ENCODE data around the gene JAG2.

JAG2 gene

DNA sequence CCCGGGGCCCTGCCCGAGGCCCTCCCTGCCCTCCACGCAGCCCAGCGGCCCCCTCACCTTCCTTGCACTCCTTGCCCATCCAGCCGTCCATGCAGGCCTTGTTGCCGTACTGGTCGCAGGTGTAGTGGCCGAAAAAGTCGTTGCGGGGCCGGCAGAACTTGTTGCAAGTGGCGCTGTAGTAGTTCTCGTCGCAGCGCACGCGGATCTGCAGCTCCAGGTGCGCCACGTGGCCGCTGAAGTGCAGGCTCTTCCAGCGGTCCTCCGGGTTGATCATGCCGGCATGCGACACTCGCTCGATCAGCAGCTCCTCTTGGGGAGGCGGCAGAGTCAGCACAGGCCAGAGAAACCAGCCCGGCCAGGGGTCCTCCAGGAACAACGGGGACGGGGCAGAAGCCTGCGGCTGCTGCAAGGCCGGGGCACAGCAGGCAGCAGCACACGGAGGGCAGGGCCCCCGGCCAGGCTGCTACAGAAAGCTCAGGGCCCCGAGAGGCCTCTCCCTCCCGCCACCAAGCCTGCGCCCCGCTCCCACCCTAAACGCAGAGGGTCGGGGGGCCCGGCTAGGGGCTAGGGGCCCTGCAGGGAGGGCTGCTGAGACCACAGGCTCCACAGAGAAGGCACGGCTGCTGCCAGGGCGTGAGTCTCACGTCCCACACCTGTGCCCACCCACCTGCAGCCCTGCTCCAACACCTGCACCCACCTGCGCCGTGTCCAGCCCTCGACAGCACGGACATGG, 12.7 kb downstream of the JAG2 start:
- H3K4me3 ChIP-seq (ENCODE audit: low read length), result no peak overlapping the region
- TF ChIP-seq, protein P1, sequence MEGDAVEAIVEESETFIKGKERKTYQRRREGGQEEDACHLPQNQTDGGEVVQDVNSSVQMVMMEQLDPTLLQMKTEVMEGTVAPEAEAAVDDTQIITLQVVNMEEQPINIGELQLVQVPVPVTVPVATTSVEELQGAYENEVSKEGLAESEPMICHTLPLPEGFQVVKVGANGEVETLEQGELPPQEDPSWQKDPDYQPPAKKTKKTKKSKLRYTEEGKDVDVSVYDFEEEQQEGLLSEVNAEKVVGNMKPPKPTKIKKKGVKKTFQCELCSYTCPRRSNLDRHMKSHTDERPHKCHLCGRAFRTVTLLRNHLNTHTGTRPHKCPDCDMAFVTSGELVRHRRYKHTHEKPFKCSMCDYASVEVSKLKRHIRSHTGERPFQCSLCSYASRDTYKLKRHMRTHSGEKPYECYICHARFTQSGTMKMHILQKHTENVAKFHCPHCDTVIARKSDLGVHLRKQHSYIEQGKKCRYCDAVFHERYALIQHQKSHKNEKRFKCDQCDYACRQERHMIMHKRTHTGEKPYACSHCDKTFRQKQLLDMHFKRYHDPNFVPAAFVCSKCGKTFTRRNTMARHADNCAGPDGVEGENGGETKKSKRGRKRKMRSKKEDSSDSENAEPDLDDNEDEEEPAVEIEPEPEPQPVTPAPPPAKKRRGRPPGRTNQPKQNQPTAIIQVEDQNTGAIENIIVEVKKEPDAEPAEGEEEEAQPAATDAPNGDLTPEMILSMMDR (IDR thresholded peaks at IDR 0.05; ENCODE audit: insufficient read depth, low read depth, low read length, missing control alignments), result no peak
- DNase-seq (ENCODE audit: low read depth), result no peak

DNA sequence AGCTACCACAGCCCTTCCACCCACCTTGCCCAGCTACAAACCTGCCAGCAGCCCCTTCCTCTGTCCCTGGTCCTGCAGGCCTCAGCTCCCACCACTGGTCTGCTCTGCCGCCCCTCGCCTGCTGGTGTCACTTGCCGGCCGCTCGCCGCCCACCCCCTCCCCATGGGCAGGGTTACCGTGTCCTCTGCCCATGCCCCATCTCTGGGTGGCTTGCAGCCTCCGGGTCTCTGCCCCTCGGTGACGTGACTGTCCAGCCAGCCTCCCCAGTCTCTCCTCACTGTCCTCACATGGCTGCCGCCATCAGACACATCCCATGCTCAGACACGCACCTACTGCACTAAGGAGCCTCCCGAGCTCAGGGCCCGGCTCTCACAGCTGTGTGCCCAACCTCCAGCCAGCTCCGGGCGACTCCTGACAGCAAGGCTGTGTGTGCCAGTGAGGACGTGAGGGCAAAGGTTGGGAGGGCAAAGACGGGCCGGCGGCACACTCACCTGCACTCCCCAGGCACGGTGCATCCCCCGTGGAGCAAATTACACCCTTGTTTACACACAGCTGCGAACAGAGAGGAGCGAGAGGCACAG, 13.4 kb downstream of the JAG2 start:
- no peak for DNase-seq (ENCODE audit: low read depth)
- TF ChIP-seq, protein P1 (IDR thresholded peaks at IDR 0.05; ENCODE audit: insufficient read depth, low read depth, low read length, missing control alignments), result no peak
- no peak overlapping the region for H3K4me3 ChIP-seq (ENCODE audit: low read length)

DNA sequence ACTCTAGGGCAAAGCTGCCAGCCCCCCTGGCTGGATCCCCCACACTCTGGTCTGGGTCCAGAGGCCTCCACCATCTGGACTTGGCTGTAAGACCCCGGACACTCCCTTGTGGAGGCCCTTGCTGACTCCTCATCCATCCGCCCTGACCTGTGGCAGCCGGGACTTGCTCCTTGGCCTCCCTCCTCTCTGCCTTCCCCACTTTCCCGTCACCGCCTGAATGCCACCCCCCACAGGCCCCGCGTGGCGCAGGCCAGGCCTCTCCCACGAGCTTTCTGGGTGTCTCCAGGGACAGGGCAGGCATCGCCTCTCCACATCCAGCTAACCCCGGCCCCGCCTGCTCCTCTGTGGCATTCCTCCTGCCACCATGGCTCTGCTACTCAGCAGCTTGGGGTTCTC, 14.1 kb downstream of the JAG2 start:
- DNase-seq (ENCODE audit: low read depth), result no peak
- TF ChIP-seq, protein P1 (IDR thresholded peaks at IDR 0.05; ENCODE audit: insufficient read depth, low read depth, low read length, missing control alignments), result no peak
- H3K4me3 ChIP-seq (ENCODE audit: low read length), result no peak overlapping the region

DNA sequence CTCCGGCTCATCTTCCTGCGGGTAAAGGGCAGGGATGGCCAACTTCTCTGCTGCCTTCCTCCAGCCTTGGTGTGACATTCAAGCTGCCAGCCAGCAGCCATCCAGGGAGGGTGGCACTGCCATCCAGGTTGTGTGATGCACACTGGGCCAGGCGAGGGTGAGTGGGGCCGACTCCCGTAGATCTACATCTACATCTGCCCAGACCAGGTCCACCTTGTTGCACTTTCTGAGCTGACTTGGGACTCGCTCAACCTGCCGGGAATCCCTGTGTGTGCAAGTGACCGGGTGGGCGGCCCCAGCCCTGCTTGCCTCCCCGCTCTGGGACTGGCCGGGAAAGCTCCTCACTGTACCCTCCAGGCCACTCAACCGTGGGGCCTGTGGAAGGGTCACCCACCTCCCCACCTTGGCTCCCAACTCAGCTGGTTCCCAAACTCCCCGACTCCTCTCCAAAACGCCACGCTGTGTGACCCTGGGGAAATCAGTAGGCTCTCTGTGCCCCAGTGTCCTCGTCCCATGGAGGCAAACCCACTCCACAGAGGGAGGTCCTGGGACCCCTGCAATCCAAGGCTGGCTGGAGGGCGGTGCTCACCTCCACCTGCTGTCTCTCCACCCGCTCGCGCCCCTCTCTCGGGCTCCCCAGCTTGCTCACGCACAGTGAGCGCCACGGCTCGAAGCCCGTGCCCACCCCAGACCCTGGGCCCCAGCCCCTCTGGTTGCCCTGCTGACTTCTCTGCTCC, 14.7 kb downstream of the JAG2 start:
- no peak overlapping the region for H3K4me3 ChIP-seq (ENCODE audit: low read length)
- TF ChIP-seq, protein P1 (IDR thresholded peaks at IDR 0.05; ENCODE audit: insufficient read depth, low read depth, low read length, missing control alignments), result no peak
- no peak for DNase-seq (ENCODE audit: low read depth)

DNA sequence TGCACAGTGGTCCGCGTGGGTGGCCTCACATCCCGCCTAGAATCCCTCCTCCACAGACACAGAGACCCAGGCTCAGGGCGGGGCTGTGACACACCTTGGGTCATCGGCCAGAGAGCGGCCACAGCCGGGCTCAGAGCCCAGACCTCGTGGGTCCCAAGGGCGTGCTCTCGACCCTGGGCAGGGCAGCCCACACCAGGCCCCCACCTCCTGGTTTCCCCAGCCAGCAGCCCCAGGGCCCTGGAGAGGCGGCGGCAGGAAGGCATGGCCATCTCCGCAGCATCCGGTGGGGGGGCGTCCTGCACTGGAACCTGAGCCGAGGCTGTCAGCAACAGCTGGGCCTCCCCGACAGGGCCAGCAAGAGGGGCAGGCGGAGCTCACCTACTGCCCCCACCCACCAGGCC, 15.2 kb downstream of the JAG2 start:
- no peak for DNase-seq (ENCODE audit: low read depth)
- no peak overlapping the region for H3K4me3 ChIP-seq (ENCODE audit: low read length)
- TF ChIP-seq, protein P1 (IDR thresholded peaks at IDR 0.05; ENCODE audit: insufficient read depth, low read depth, low read length, missing control alignments), result no peak

DNA sequence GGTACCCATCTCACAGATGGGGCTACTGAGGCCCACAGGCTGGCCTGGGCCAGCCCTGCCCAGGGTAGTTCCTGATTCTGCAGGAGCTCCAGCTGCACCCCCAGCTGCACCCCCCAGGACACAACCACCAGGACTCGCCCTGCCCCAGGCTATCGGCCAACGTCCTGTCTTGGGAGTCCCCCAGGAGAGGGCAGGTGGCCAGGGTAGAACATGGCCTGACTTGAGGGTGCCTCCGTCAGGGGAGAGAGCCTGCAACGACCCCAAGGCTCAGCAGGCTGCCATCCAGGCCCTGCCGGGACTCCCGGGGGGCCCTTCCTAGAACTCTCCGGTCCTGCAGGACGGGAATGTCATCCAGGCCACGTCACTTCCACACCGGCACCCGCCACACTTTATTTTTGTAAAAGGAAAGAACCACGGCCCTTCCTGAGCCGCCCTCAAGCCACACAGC, 15.8 kb downstream of the JAG2 start:
- DNase-seq (ENCODE audit: low read depth), result no peak
- TF ChIP-seq, protein P1 (IDR thresholded peaks at IDR 0.05; ENCODE audit: insufficient read depth, low read depth, low read length, missing control alignments), result no peak
- no peak overlapping the region for H3K4me3 ChIP-seq (ENCODE audit: low read length)

Measured in epithelial cell of esophagus (primary cell).